ENCODE measurements around the gene DUSP22. TPM values are rescaled to one million over a fixed set of nuclear protein-coding genes. Genes with fewer than 3 reads are reported as not detected.

The DUSP22 gene
- total and polyA plus RNA-seq, 2 of the 8 experiments (the other 6 are each of a cell fraction or from before 2014, with no cell fraction given), result 15.5 to 32.4 TPM

DNA sequence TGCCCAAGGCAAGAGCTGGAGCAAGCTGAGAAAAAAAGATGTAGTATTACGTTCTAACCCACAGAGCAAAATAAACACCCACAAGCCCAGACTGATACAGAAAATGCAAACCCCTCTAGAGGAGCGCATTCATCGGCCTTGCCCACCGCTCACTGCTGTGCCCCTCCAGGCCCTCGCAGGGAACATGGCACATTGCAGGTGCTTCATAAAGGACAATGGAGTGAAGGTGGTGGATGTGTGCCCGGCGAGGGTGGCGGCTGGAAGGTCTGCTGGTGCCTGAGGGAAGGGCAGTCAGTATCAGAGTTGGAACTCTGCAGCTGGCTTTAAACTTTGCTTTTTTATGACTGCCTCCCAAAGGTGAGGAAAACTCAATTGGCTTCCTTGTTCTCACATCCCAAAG lies 80.7 kb downstream of the DUSP22 start:
- Histone ChIP-seq H3K36me3 (ENCODE audit: control insufficient read depth in 2 of 4, insufficient read depth in 4 of 4, low read length in 3 of 4) (no peaks in the 10 kb centered on the region), H4K5ac (ENCODE audit: insufficient read length, low read depth, low read length) (no peak overlapping the region), H4K8ac (ENCODE audit: extremely low read depth, insufficient read depth, low read length) (no peak overlapping the region), H3K79me1 (ENCODE audit: low read depth, low read length) (no peaks in the 10 kb centered on the region), H2BK5ac (ENCODE audit: low read depth, low read length) (no peak overlapping the region), H3K23ac (ENCODE audit: insufficient read length) (no peak overlapping the region), H2AK5ac (ENCODE audit: low read depth, low read length) (no peak overlapping the region), H3K9ac (replicated peaks in 1 of 4; ENCODE audit: extremely low read depth in 1 of 4, low read depth in 3 of 4, low read length in 3 of 4) (no peak overlapping the region), H2BK20ac (ENCODE audit: low read length) (no peak overlapping the region), H2AFZ (ENCODE audit: low read length) (no peak overlapping the region), H3K27me3 (replicated peaks in 1 of 4; ENCODE audit: control insufficient read depth in 3 of 4, extremely low read depth in 1 of 4, insufficient read depth in 3 of 4, low read length in 3 of 4) (no peaks in the 10 kb centered on the region; a peak in 1 of 7 replicates), H3K18ac (ENCODE audit: extremely low read depth, low read length) (no peak overlapping the region), H3K4me2 (ENCODE audit: insufficient read depth in 1 of 2, low read depth in 2 of 2, low read length in 2 of 2) (no peak overlapping the region), H3K4me1 (replicated peaks in 1 of 4; ENCODE audit: control insufficient read depth in 3 of 4, insufficient read depth in 4 of 4, low read length in 3 of 4) (peaks cover 0 to 6% (median 0%) of the 10 kb centered on the region in 4 experiments; a peak in 2 of 7 replicates), H4K91ac (replicated peaks; ENCODE audit: insufficient read length, low read length) (no peak overlapping the region), H3K27ac (ENCODE audit: low read depth, low read length) (no peak overlapping the region), H2BK12ac (ENCODE audit: low read depth, low read length) (no peak overlapping the region), H3K4ac (replicated peaks; ENCODE audit: insufficient read length, low read depth, low read length) (no peak overlapping the region), H3K9me3 (ENCODE audit: insufficient read depth in 2 of 2, low read depth in 1 of 2, low read length in 1 of 2) (peaks cover 32 to 64% of the 10 kb centered on the region in 2 experiments; a peak in 3 of 4 replicates), H3K79me2 (ENCODE audit: control insufficient read depth in 1 of 2, insufficient read depth in 2 of 2, low read length in 2 of 2) (no peaks in the 10 kb centered on the region), H3K14ac (ENCODE audit: insufficient read length) (no peak overlapping the region), H3K23me2 (ENCODE audit: low read depth, low read length) (no peaks in the 10 kb centered on the region), H4K20me1 (replicated peaks in 1 of 2; ENCODE audit: control insufficient read depth in 1 of 2, insufficient read depth in 2 of 2, low read length in 2 of 2) (no peaks in the 10 kb centered on the region), H3K4me3 (ENCODE audit: extremely low read depth in 1 of 4, insufficient read depth in 2 of 4, low read depth in 3 of 4, low read length in 4 of 4) (no peak overlapping the region), H2BK120ac (replicated peaks; ENCODE audit: low read depth, low read length) (no peak overlapping the region), H2BK15ac (ENCODE audit: low read length) (no peak overlapping the region), H3K56ac (replicated peaks; ENCODE audit: insufficient read length, low read depth, low read length) (no peak overlapping the region)
- ChIA-PET POLR2A (ENCODE audit: partially characterized antibody) (interaction anchor here (1.4 to 1.6 kb wide), 2 partner anchors 10 to 20 kb away, joined by 3 read pairs; no protein-coding TSS in a partner anchor), CTCF (ENCODE audit: partially characterized antibody) (interaction anchor here (1.3 to 4.3 kb wide), 7 partner anchors 11 to 183 kb away, joined by 3 to 12 read pairs (median 4); no protein-coding TSS in a partner anchor)
- TF ChIP-seq CTBP2 (IDR thresholded peaks at IDR 0.05; ENCODE audit: borderline replicate concordance, insufficient read depth, insufficient read length, low read length), result no peak
- no peak for TF ChIP-seq MAX (IDR thresholded peaks at IDR 0.05)
- TF ChIP-seq E2F6 (IDR thresholded peaks at IDR 0.05), result no peak
- no peak for TF ChIP-seq TCF12 (IDR thresholded peaks at IDR 0.05; ENCODE audit: low read depth, low read length)
- TF ChIP-seq BCL11A (IDR thresholded peaks at IDR 0.05; ENCODE audit: low read depth in 2 of 2, low read length in 2 of 2), result no peak
- TF ChIP-seq HDAC2 (IDR thresholded peaks at IDR 0.05; ENCODE audit: borderline replicate concordance in 1 of 2, low read depth in 2 of 2, low read length in 2 of 2), result no peak
- TF ChIP-seq ZNF274 (IDR thresholded peaks at IDR 0.05; ENCODE audit: borderline replicate concordance, extremely low read depth, low read length), result no peak
- TF ChIP-seq, protein P1, sequence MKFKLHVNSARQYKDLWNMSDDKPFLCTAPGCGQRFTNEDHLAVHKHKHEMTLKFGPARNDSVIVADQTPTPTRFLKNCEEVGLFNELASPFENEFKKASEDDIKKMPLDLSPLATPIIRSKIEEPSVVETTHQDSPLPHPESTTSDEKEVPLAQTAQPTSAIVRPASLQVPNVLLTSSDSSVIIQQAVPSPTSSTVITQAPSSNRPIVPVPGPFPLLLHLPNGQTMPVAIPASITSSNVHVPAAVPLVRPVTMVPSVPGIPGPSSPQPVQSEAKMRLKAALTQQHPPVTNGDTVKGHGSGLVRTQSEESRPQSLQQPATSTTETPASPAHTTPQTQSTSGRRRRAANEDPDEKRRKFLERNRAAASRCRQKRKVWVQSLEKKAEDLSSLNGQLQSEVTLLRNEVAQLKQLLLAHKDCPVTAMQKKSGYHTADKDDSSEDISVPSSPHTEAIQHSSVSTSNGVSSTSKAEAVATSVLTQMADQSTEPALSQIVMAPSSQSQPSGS (IDR thresholded peaks at IDR 0.05; ENCODE audit: low read length), result no peak
- WGBS, 2 experiments (ENCODE audit: extremely low coverage in 1 of 2, insufficient coverage in 1 of 2, insufficient read length in 1 of 2, insufficient replicate concordance in 2 of 2, low coverage in 1 of 2, low lambda C conversion rate in 2 of 2, missing lambda C conversion rate in 1 of 2), result 78% methylated on average over 8 of the region's 8 CpGs; no CpG with 5 or more reads in 1 of the 2 experiments
- DNase-seq (ENCODE audit: low read depth in 1 of 2, low spot score in 2 of 2) (no peak), FAIRE-seq (no peak)
